Measurements from ENCODE around the gene DCLK1.
"Not testable (repeated sequence)": the region's sequence is repeated elsewhere in the genome, so short reads cannot be mapped to it uniquely, and the experiment has no call there.

The DCLK1 gene

GRCh38 chr13:36082806-36083205 is 48.4 kb downstream of the DCLK1 start:
- DNase-seq: no peak

- no peak for DNase-seq
Measured at GRCh38 chr13:36082396-36082795, 48.8 kb downstream of the DCLK1 start.

- no peak for DNase-seq
Measured at GRCh38 chr13:36076211-36076610, 55.0 kb downstream of the DCLK1 start.

- DNase-seq: no peak
Measured at GRCh38 chr13:36074659-36075058, 56.5 kb downstream of the DCLK1 start.

- no peak for DNase-seq
Measured at GRCh38 chr13:36072152-36072935, 58.8 kb downstream of the DCLK1 start.

- DNase-seq: not testable (repeated sequence)
Measured at GRCh38 chr13:36070504-36071192, 60.5 kb downstream of the DCLK1 start.

GRCh38 chr13:36069881-36070366 is 61.3 kb downstream of the DCLK1 start:
- no peak for DNase-seq

GRCh38 chr13:36068991-36069390 is 62.2 kb downstream of the DCLK1 start:
- DNase-seq: no peak

- DNase-seq: no peak
Measured at GRCh38 chr13:36068566-36068965, 62.6 kb downstream of the DCLK1 start.

- no peak for DNase-seq
Measured at GRCh38 chr13:36067746-36068381, 63.3 kb downstream of the DCLK1 start.

GRCh38 chr13:36062249-36062648 is 68.9 kb downstream of the DCLK1 start:
- no peak for DNase-seq

- no peak for DNase-seq
Measured at GRCh38 chr13:36061621-36062020, 69.6 kb downstream of the DCLK1 start.

- no peak for DNase-seq
Measured at GRCh38 chr13:36061054-36061453, 70.1 kb downstream of the DCLK1 start.

GRCh38 chr13:36059321-36059720 is 71.9 kb downstream of the DCLK1 start:
- DNase-seq: no peak

GRCh38 chr13:36058116-36058515 is 73.1 kb downstream of the DCLK1 start:
- no peak for DNase-seq

GRCh38 chr13:36057547-36057946 is 73.6 kb downstream of the DCLK1 start:
- no peak for DNase-seq

- DNase-seq: no peak
Measured at GRCh38 chr13:36057041-36057440, 74.1 kb downstream of the DCLK1 start.

GRCh38 chr13:36055366-36055765 is 75.8 kb downstream of the DCLK1 start:
- DNase-seq: no peak

- DNase-seq: no peak
Measured at GRCh38 chr13:36054041-36054440, 77.1 kb downstream of the DCLK1 start.

- DNase-seq: no peak
Measured at GRCh38 chr13:36051082-36051481, 80.1 kb downstream of the DCLK1 start.

GRCh38 chr13:36046672-36047071 is 84.5 kb downstream of the DCLK1 start:
- no peak for DNase-seq

- no peak for DNase-seq
Measured at GRCh38 chr13:36038785-36039555, 92.2 kb downstream of the DCLK1 start.

GRCh38 chr13:36033035-36033434 is 98.1 kb downstream of the DCLK1 start:
- DNase-seq: no peak
